Activated CD4-positive, alpha-beta T cell treated with anti-CD3 and anti-CD28 coated beads, Interleukin-2, amount 50 U/mL, for 4 hours (primary cell): ENCODE results near the gene STX5.
A peak's percentile ranks its signal among the peaks of the same experiment; 100 is the strongest.
"Not testable (repeated sequence)": the region's sequence is repeated elsewhere in the genome, so short reads cannot be mapped to it uniquely, and the experiment has no call there.

Source experiments
- DNase-seq, 2 experiments: peaks; one replicate each; pipeline ENCODE4 v3.0.0-alpha.2; 2020

The STX5 gene

GRCh38 chr11:62854013-62854824, 22.4 kb upstream of the STX5 start:
- no peak for DNase-seq

GRCh38 chr11:62853279-62853965, 21.6 kb upstream of the STX5 start:
- no peak for DNase-seq

GRCh38 chr11:62852523-62853188, 20.8 kb upstream of the STX5 start:
- DNase-seq = no peak

GRCh38 chr11:62851807-62852522, 20.1 kb upstream of the STX5 start:
- DNase-seq = no peak

GRCh38 chr11:62850911-62851806, 19.3 kb upstream of the STX5 start:
- no peak for DNase-seq

GRCh38 chr11:62847767-62848314, 16.0 kb upstream of the STX5 start:
- no peak for DNase-seq

- DNase-seq = no peak
Observed at GRCh38 chr11:62846177-62846576, 14.3 kb upstream of the STX5 start.

- no peak for DNase-seq
Observed at GRCh38 chr11:62844154-62844553, 12.3 kb upstream of the STX5 start.

- no peak for DNase-seq
Observed at GRCh38 chr11:62843466-62843865, 11.6 kb upstream of the STX5 start.

DNA sequence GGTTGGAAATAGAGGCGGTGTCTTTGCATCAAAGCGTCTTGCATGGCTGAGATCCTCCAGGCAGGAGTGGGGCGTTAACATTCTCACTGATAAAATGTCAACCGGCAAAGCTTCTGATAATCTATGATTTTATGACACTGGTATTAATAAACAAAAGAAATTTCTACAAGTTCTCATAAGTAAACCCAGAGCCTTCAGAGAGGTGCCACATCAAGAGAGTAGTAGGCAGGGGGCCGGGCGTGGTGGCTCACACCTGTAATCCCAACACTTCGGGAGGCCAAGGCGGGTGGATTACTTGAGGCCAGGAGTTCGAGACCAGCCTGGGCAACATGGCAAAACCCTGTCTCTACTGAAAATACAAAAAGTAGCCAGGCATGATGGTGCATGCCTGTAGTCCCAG, 11.0 kb upstream of the STX5 start:
- not testable (repeated sequence) for DNase-seq

DNA sequence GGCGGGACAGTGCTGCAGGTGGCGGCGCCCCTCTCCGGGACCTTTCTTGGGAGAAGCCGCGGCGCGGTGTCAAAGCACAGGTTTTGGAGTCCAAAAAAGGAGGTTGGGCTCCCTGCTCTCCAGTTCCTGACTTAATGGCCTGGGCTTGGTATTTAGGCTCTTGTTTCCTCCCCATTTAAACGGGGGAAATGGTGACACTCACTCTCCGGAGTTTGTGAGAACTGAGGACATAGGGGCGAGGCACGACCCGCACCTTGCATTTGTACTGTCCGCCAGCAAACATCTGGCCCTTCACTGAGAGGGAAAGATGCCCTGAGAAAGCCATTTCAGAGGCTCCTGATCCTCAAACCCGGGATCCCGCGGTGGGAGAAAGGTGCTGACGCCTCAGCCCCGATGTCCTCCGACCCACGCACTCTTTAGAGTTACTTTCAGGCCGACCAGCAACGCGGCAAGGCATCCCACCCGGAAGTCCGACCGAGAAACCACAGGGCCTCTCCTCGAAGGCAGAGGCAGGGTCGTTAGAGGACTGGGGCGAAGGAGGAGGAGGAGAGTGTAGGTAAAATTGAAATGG, 10.4 kb upstream of the STX5 start:
- peak in 1 of 2 experiments; percentile 24 for DNase-seq

GRCh38 chr11:62841361-62842170, 9.7 kb upstream of the STX5 start:
- DNase-seq = peak; percentile 73 to 75

GRCh38 chr11:62840721-62841360, 9.0 kb upstream of the STX5 start:
- DNase-seq = peak; percentile 67 to 73

GRCh38 chr11:62839050-62839945, 7.4 kb upstream of the STX5 start, which contains the start of gene WDR74:
TSS of gene WDR74 (minus strand) at chr11:62839590. CDS start at chr11:62839570, 20 bp downstream.
- peak; percentile 89 to 92 for DNase-seq

- no peak for DNase-seq
Observed at GRCh38 chr11:62835336-62835735, 3.5 kb upstream of the STX5 start.

GRCh38 chr11:62832336-62833234, 734 bp upstream of the STX5 start, which contains the start of gene TEX54:
TSS of gene TEX54 (minus strand) at chr11:62832841.
- no peak for DNase-seq

GRCh38 chr11:62830904-62831519, 839 bp downstream of the STX5 start:
- no peak for DNase-seq
